Left cardiac atrium (tissue), 4 donors: ENCODE results near the gene STIM1. TPM values are rescaled to one million over a fixed set of nuclear protein-coding genes. Genes with fewer than 3 reads are reported as not detected.
"Not testable (repeated sequence)": the region's sequence is repeated elsewhere in the genome, so short reads cannot be mapped to it uniquely, and the experiment has no call there.

ENCODE experiments used
- ATAC-seq, 2 donors: fragments of 200-7000 bp; cut with Tn5 transposase; one replicate each; pipeline ENCODE4 v1.9.1; 2020; ENCODE audit warnings: mild to moderate bottlenecking in 2 of 2, moderate library complexity in 2 of 2
- DNase-seq: peaks from one replicate; pipeline ENCODE4 v3.0.0-alpha.2; 2020
- intact Hi-C, 2 donors: fragments of 100-400 bp; cut with DNase I; formaldehyde crosslinking; loops; one replicate each; pipeline versions ENCODE4 v1.14.1 to v1.15.1; 2022 to 2023
- long read RNA-seq: library from polyadenylated mRNA; unstranded; transcript quantifications from one replicate; pipeline ENCODE4 v2.0.0, GENCODE V29; 2021
- total RNA-seq, 2 donors: library from RNA; stranded (reverse); fragmentation: NEBNext Ultra II Directional; extraction: Animal tissue kit (Norgen Biotek cat#: 25700); gene quantifications; one replicate each; pipeline ENCODE4 v1.2.1, GENCODE V29; 2021
- donor health status: DM: no; HTN: yes; CAD: no.
- donor health status: DM: no; HTN: yes; CAD: no; lungs with severe emphysema.
- donor health status: DM: yes; HTN: yes; CAD: no.
- donor health status: Dilated cardiomyopathy.

Gene STIM1
- total RNA-seq, result 10 to 100 TPM; 21.4 to 25.8 TPM
- long read RNA-seq, full-length matches to known transcripts, result 2 of 9 reads
- long read RNA-seq, partial matches to known transcripts, result 3 of 9 reads
- long read RNA-seq, other reads (novel, unspliced or antisense), result 4 of 9 reads

GRCh38 chr11:3854977-3855807 is at the start of gene STIM1:
TSS of gene STIM1 (plus strand) at chr11:3855664. CDS start at chr11:3856271, 607 bp downstream.
- ATAC-seq (peak; percentile 94 to 95), DNase-seq (peak; percentile 95)
- intact Hi-C loops, result loop anchor here (2.0 to 10.0 kb wide), 2 partner anchors 130 to 218 kb away; no protein-coding TSS in a partner anchor

GRCh38 chr11:3807909-3808860 is 47.3 kb upstream of the STIM1 start, which contains the start of gene PGAP2:
TSS of gene PGAP2 (plus strand) at chr11:3808560. CDS start at chr11:3811260, 2,700 bp downstream.
- ATAC-seq (peak; percentile 85 to 87), DNase-seq (peak; percentile 76)
- intact Hi-C loops, result no loop called here

GRCh38 chr11:3808861-3809623 is 46.4 kb upstream of the STIM1 start:
- ATAC-seq, result peak; percentile 60 to 70
- DNase-seq, result no peak
- intact Hi-C loops, result no loop called here

- ATAC-seq (no peak), DNase-seq (no peak)
- intact Hi-C loops, result no loop called here
Observed at GRCh38 chr11:3809624-3809928, 45.9 kb upstream of the STIM1 start.

- DNase-seq (no peak), ATAC-seq (no peak)
Observed at GRCh38 chr11:3810446-3810845, 45.0 kb upstream of the STIM1 start.

GRCh38 chr11:3810951-3811350 is 44.5 kb upstream of the STIM1 start:
- DNase-seq (no peak), ATAC-seq (peak in 1 of 2 donors; percentile 33)
- intact Hi-C loops, result no loop called here

More at GRCh38 chr11:3810446-3810845, 45.0 kb upstream of the STIM1 start:
- intact Hi-C loops, result no loop called here

GRCh38 chr11:3814832-3815231 is 40.6 kb upstream of the STIM1 start:
- ATAC-seq, intact Hi-C loops, DNase-seq: not testable (repeated sequence)

GRCh38 chr11:3815845-3816244 is 39.6 kb upstream of the STIM1 start:
- no peak for DNase-seq
- intact Hi-C loops, result no loop called here
- peak; percentile 30 to 44 for ATAC-seq

GRCh38 chr11:3816673-3817072 is 38.8 kb upstream of the STIM1 start:
- no peak for DNase-seq
- no peak for ATAC-seq
- intact Hi-C loops, result no loop called here

- intact Hi-C loops, result no loop called here
- ATAC-seq (no peak), DNase-seq (no peak)
Observed at GRCh38 chr11:3817181-3817800, 38.2 kb upstream of the STIM1 start.

GRCh38 chr11:3820971-3821370 is 34.5 kb upstream of the STIM1 start:
- ATAC-seq (no peak), DNase-seq (no peak)
- intact Hi-C loops, result no loop called here

- no peak for ATAC-seq
- no peak for DNase-seq
- intact Hi-C loops, result no loop called here
Observed at GRCh38 chr11:3822312-3822711, 33.2 kb upstream of the STIM1 start.

- DNase-seq (no peak), ATAC-seq (peak in 1 of 2 donors; percentile 72)
- intact Hi-C loops, result no loop called here
Observed at GRCh38 chr11:3823303-3823702, 32.2 kb upstream of the STIM1 start.

- ATAC-seq (no peak), DNase-seq (no peak)
- intact Hi-C loops, result no loop called here
Observed at GRCh38 chr11:3823762-3824506, 31.5 kb upstream of the STIM1 start.

- intact Hi-C loops, result no loop called here
- peak; percentile 61 to 69 for ATAC-seq
- DNase-seq, result peak; percentile 62
Observed at GRCh38 chr11:3824714-3825472, 30.6 kb upstream of the STIM1 start.

GRCh38 chr11:3825473-3826154 is 29.9 kb upstream of the STIM1 start:
- intact Hi-C loops, result no loop called here
- ATAC-seq, result no peak
- no peak for DNase-seq

- DNase-seq (no peak), ATAC-seq (no peak)
- intact Hi-C loops, result no loop called here
Observed at GRCh38 chr11:3826721-3827120, 28.7 kb upstream of the STIM1 start.
